Measurements from ENCODE around the gene RPP14. TPM values are rescaled to one million over a fixed set of nuclear protein-coding genes. Genes with fewer than 3 reads are reported as not detected.

Gene RPP14
- total RNA-seq (ENCODE audit: low replicate concordance), result 22.1 and 23.3 TPM in 2 replicates
- long read RNA-seq, full-length matches to known transcripts, result 70 of 81 reads
- long read RNA-seq, partial matches to known transcripts, result 0 of 81 reads
- long read RNA-seq, other reads (novel, unspliced or antisense), result 11 of 81 reads

- Mint-ChIP-seq H3K9me3 (no peaks in the 10 kb centered on the region), H3K27me3 (peaks cover 17% of the 10 kb centered on the region), H3K36me3 (peaks cover 12% of the 10 kb centered on the region), H3K27ac (peak within 1 kb of the TSS; percentile 99), H3K4me1 (ENCODE audit: unreplicated experiment) (peaks cover 18% of the 10 kb centered on the region), H3K4me3 (peak within 1 kb of the TSS; percentile 96)
- DNase-seq (ENCODE audit: extremely low spot score, unreplicated experiment), result peak; percentile 98
- TF ChIP-seq CTCF (conservative IDR thresholded peaks at IDR 0.05), result peak; percentile 99
Measured at GRCh38 chr3:58305882-58306711, at the start of gene RPP14, which contains the start of gene HTD2. TSS of gene RPP14 (plus strand) at chr3:58306245. CDS start at chr3:58310330, 4,085 bp downstream. TSS of gene HTD2 (plus strand) at chr3:58306520. CDS start at chr3:58317614, 11,094 bp downstream.

- Mint-ChIP-seq H3K27me3 (no peaks in the 10 kb centered on the region), H3K9me3 (no peaks in the 10 kb centered on the region), H3K4me3 (no peak overlapping the region), H3K27ac (no peak overlapping the region), H3K4me1 (ENCODE audit: unreplicated experiment) (peaks cover 16% of the 10 kb centered on the region), H3K36me3 (peaks cover 10% of the 10 kb centered on the region)
- no peak for TF ChIP-seq CTCF (conservative IDR thresholded peaks at IDR 0.05)
- DNase-seq (ENCODE audit: extremely low spot score, unreplicated experiment), result no peak
Measured at GRCh38 chr3:58256511-58256910, 49.5 kb upstream of the RPP14 start.

GRCh38 chr3:58258392-58259055 is 47.5 kb upstream of the RPP14 start:
- Mint-ChIP-seq H3K36me3 (peaks cover 15% of the 10 kb centered on the region), H3K9me3 (no peaks in the 10 kb centered on the region), H3K4me3 (no peak overlapping the region), H3K27ac (peak overlapping the region; percentile 11), H3K4me1 (ENCODE audit: unreplicated experiment) (peaks cover 8% of the 10 kb centered on the region), H3K27me3 (no peaks in the 10 kb centered on the region)
- no peak for TF ChIP-seq CTCF (conservative IDR thresholded peaks at IDR 0.05)
- DNase-seq (ENCODE audit: extremely low spot score, unreplicated experiment), result no peak

GRCh38 chr3:58260261-58260731 is 45.7 kb upstream of the RPP14 start:
- no peak overlapping the region for H3K4me3 Mint-ChIP-seq
- H3K27me3 Mint-ChIP-seq, result no peaks in the 10 kb centered on the region
- H3K4me1 Mint-ChIP-seq (ENCODE audit: unreplicated experiment), result peaks cover 4% of the 10 kb centered on the region
- TF ChIP-seq CTCF (conservative IDR thresholded peaks at IDR 0.05), result no peak
- H3K36me3 Mint-ChIP-seq, result peaks cover 15% of the 10 kb centered on the region
- H3K9me3 Mint-ChIP-seq, result no peaks in the 10 kb centered on the region
- DNase-seq (ENCODE audit: extremely low spot score, unreplicated experiment), result no peak
- H3K27ac Mint-ChIP-seq, result no peak overlapping the region

GRCh38 chr3:58260733-58261132 is 45.3 kb upstream of the RPP14 start:
- no peaks in the 10 kb centered on the region for H3K27me3 Mint-ChIP-seq
- no peak overlapping the region for H3K4me3 Mint-ChIP-seq
- no peak for TF ChIP-seq CTCF (conservative IDR thresholded peaks at IDR 0.05)
- DNase-seq (ENCODE audit: extremely low spot score, unreplicated experiment), result no peak
- H3K27ac Mint-ChIP-seq, result no peak overlapping the region
- no peaks in the 10 kb centered on the region for H3K9me3 Mint-ChIP-seq
- peaks cover 15% of the 10 kb centered on the region for H3K36me3 Mint-ChIP-seq
- peaks cover 4% of the 10 kb centered on the region for H3K4me1 Mint-ChIP-seq (ENCODE audit: unreplicated experiment)
